PC-3 (cell line): ENCODE data around the gene GFOD1. TPM values are rescaled to one million over a fixed set of nuclear protein-coding genes. Genes with fewer than 3 reads are reported as not detected.

ENCODE experiments used
- ATAC-seq: fragments of 200-7000 bp; cut with Tn5 transposase; 2 replicates; pipeline ENCODE4 v1.9.1; 2020; ENCODE audit warnings: mild to moderate bottlenecking, moderate library complexity
- BruUV-seq: library from RNA; stranded (reverse); fragments of 400-500 nt; replicated peaks from 2 replicates; lab custom pipeline; 2021; lab: Mats Ljungman, UMichigan
- CTCF ChIA-PET: fragments of 300-600 bp; sonication (Branson Sonifier 250); formaldehyde crosslinking; loops from one replicate; lab custom pipeline; 2022; ENCODE audit warnings: antibody characterized with exemption; lab: Charles Lee
- POLR2A ChIA-PET: fragments of 300-600 bp; sonication (Branson Sonifier 250); formaldehyde crosslinking; loops from one replicate; lab custom pipeline; 2022; ENCODE audit warnings: antibody characterized with exemption; ENCODE audit not compliant: unreplicated experiment; lab: Charles Lee
- DNase-seq: peaks from one replicate; pipeline ENCODE4 v3.0.0-alpha.2; 2015
- H2AFZ ChIP-seq: fragments of 300-600 bp; sonication (generic); 2 replicates; pipeline ENCODE4 v1.6.0; 2016; ENCODE audit warnings: antibody characterized with exemption, low read length
- H3F3A ChIP-seq: fragments of 300-600 bp; sonication (generic); one replicate; pipeline ENCODE4 v1.6.0; 2017; ENCODE audit warnings: antibody characterized with exemption, low read length, control low read depth, mild to moderate bottlenecking; ENCODE audit not compliant: unreplicated experiment
- H3K27ac ChIP-seq: fragments of 300-600 bp; sonication (generic); 2 replicates; pipeline ENCODE4 v1.5.1; 2016; ENCODE audit warnings: mild to moderate bottlenecking, low read length
- H3K27me3 ChIP-seq: fragments of 300-600 bp; sonication (generic); 2 replicates; pipeline ENCODE4 v1.6.1; 2016; ENCODE audit warnings: low read length, mixed read lengths
- H3K36me3 ChIP-seq: fragments of 300-600 bp; sonication (generic); 2 replicates; pipeline ENCODE4 v1.6.1; 2016; ENCODE audit warnings: low read depth, mixed run types, low read length, mixed read lengths
- H3K4me1 ChIP-seq: fragments of 300-600 bp; sonication (generic); 2 replicates; pipeline ENCODE4 v1.5.1; 2016; ENCODE audit warnings: low read length; ENCODE audit not compliant: insufficient read depth
- H3K4me2 ChIP-seq: fragments of 300-600 bp; sonication (generic); 2 replicates; pipeline ENCODE4 v1.6.0; 2016; ENCODE audit warnings: low read length
- H3K4me3 ChIP-seq: fragments of 300-600 bp; sonication (generic); 2 replicates; pipeline ENCODE4 v1.5.1; 2016; ENCODE audit warnings: mild to moderate bottlenecking, low read length, mixed read lengths
- H3K79me2 ChIP-seq: fragments of 300-600 bp; sonication (generic); 2 replicates; pipeline ENCODE4 v1.6.1; 2017; ENCODE audit warnings: low read length, mixed read lengths
- H3K9ac ChIP-seq: fragments of 300-600 bp; sonication (generic); 2 replicates; pipeline ENCODE4 v1.6.0; 2016; ENCODE audit warnings: mild to moderate bottlenecking, low read length
- H3K9me2 ChIP-seq: fragments of 300-600 bp; sonication (generic); replicated peaks from 2 replicates; pipeline ENCODE4 v1.6.1; 2016; ENCODE audit warnings: mixed run types, low read length, mixed read lengths
- H3K9me3 ChIP-seq: fragments of 300-600 bp; sonication (generic); 2 replicates; pipeline ENCODE4 v1.6.1; 2016; ENCODE audit warnings: low read length, mixed read lengths
- H4K20me1 ChIP-seq: fragments of 300-600 bp; sonication (generic); 2 replicates; pipeline ENCODE4 v1.6.1; 2016; ENCODE audit warnings: low read length, mixed read lengths
- CTCF ChIP-seq: fragments of 300-600 bp; sonication (generic); conservative IDR thresholded peaks from 2 replicates; pipeline ENCODE4 v1.5.1; 2017; ENCODE audit warnings: antibody characterized with exemption, low read depth, mild to moderate bottlenecking, low read length
- EZH2 ChIP-seq: fragments of 300-600 bp; sonication (generic); IDR thresholded peaks from one replicate; pipeline ENCODE4 v1.6.1; 2017; ENCODE audit warnings: antibody characterized with exemption, mild to moderate bottlenecking, low read length; ENCODE audit not compliant: unreplicated experiment
- EZH2phosphoT487 ChIP-seq: fragments of 300-600 bp; sonication (generic); IDR thresholded peaks from 2 replicates; pipeline ENCODE4 v1.6.1; 2018; ENCODE audit warnings: mild to moderate bottlenecking, antibody characterized with exemption, low read length, borderline replicate concordance
- intact Hi-C: fragments of 100-400 bp; cut with micrococcal nuclease; formaldehyde crosslinking; loops from 2 replicates; pipeline ENCODE4 v1.9.0; 2023
- total RNA-seq: library from RNA; depleted of rRNA; stranded (reverse); fragments of >200 nt; gene quantifications from 2 replicates; pipeline ENCODE4 v1.2.3, GENCODE V29; 2014

GFOD1 gene
- total RNA-seq, 1 experiment from 2014 or later: 16.0 TPM

GRCh38 chr6:13488896-13489237 lies 1.5 kb upstream of the GFOD1 start:
- BruUV-seq: no TSS peak
- DNase-seq: no peak
- TF ChIP-seq EZH2phosphoT487 (no peak), CTCF (no peak), EZH2 (no peak)
- Histone ChIP-seq H3K9ac (no peak overlapping the region), H3K27ac (no peak overlapping the region), H3K79me2 (peaks cover 30% of the 10 kb centered on the region), H3K9me2 (no peaks in the 10 kb centered on the region), H3K4me1 (peaks cover 20% of the 10 kb centered on the region), H3K27me3 (no peaks in the 10 kb centered on the region), H3K4me3 (no peak overlapping the region; the same call in 1 of the 2 replicates), H3K9me3 (no peaks in the 10 kb centered on the region), H3K4me2 (no peak overlapping the region), H4K20me1 (0 out of 2 replicates have a peak, but pooled peaks cover 5% of the 10 kb centered on the region), H3F3A (no peaks in the 10 kb centered on the region), H2AFZ (no peak overlapping the region), H3K36me3 (no peaks in the 10 kb centered on the region)
- no peak for ATAC-seq
- CTCF ChIA-PET: no interaction called here
- intact Hi-C loops: loop anchor here (5.0 kb wide), 1 partner anchor 48 kb away; no protein-coding TSS in a partner anchor
- POLR2A ChIA-PET: no interaction called here

DNA sequence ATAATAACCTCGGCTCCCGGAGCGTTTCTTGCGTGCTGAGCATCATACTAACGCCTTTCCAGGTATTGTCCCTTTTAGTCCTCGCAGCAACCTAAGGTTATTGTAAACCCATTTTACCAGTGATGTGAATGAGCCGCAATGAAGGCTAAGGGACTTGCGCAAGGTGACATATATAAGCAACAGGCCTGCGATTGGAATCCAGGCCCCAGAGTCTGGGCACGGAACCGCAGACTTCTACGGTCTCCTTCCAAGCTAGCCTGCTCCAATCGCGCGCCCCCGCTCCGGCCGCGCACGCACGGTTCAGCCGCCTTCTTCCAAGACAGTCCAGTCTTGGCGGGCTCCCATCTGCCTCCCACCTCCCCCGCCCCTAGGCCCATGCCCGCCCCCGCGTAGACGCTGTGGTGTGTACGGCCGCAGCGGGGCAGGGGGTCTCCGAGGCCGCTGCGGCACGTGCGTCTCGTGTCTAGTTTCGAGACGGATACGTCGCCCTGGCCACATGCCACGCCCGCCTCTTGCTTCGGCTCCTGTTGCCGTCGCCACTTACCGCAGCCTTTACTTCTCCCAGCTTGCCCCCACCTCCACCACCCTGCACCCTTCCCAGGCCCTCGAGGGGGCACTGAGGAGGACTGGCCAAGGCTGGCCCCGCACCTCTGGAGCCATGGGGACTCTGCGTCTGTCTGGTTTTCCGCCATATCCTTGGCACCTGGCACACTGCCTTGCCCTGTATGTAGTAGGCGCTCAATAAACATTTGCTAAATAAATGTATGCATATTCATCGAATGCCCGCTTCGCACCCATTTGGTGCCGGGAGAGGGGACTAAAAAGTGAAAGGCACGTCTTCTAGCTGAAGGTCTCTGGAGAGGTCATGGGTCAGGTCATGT lies 855 bp upstream of the GFOD1 start:
- peak overlapping the region; percentile 99 for H3K4me2 ChIP-seq
- intact Hi-C loops: loop anchor here (5.0 kb wide), 1 partner anchor 49 kb away; no protein-coding TSS in a partner anchor
- peak overlapping the region; percentile 99 for H2AFZ ChIP-seq
- H3K9me2 ChIP-seq: no peaks in the 10 kb centered on the region
- no peaks in the 10 kb centered on the region for H3F3A ChIP-seq
- H3K4me1 ChIP-seq: peaks cover 26% of the 10 kb centered on the region
- 0 out of 2 replicates have a peak, but pooled peaks cover 10% of the 10 kb centered on the region for H4K20me1 ChIP-seq
- TSS peak; percentile 80 for BruUV-seq
- TF ChIP-seq EZH2 (no peak), EZH2phosphoT487 (no peak), CTCF (no peak)
- ChIA-PET CTCF (interaction anchor here (0.6 to 1.3 kb wide), 4 partner anchors 11 to 185 kb away, joined by 4 to 10 read pairs (median 6); partner anchors contain the start of gene SIRT5), POLR2A (interaction anchor here (0.6 kb wide), 3 partner anchors 124 to 677 kb away, joined by 3 to 7 read pairs (median 7); no protein-coding TSS in a partner anchor)
- H3K9ac ChIP-seq: peak overlapping the region; percentile 31; the same call in 1 of the 2 replicates
- ATAC-seq (0 out of 2 replicates have a peak, but pooled peaks have one; percentile 0), DNase-seq (no peak)
- H3K9me3 ChIP-seq: no peaks in the 10 kb centered on the region
- H3K4me3 ChIP-seq: peak overlapping the region; percentile 85
- H3K27me3 ChIP-seq: no peaks in the 10 kb centered on the region
- no peak overlapping the region for H3K27ac ChIP-seq
- peaks cover 36% of the 10 kb centered on the region for H3K79me2 ChIP-seq
- H3K36me3 ChIP-seq: no peaks in the 10 kb centered on the region
